Peyer's patch (tissue), 4 donors: ENCODE data around the gene SORCS1. TPM values are rescaled to one million over a fixed set of nuclear protein-coding genes. Genes with fewer than 3 reads are reported as not detected.

Source experiments
- DNase-seq, 3 donors: peaks; one replicate each; pipeline ENCODE4 v3.0.0-alpha.2; 2017 to 2019
- H3K27ac ChIP-seq, 4 donors: fragments of 200-600 bp; sonication (generic); one replicate each; pipeline ENCODE4 v1.5.1; 2016 to 2019
- H3K27me3 ChIP-seq, 2 donors: fragments of 200-600 bp; sonication (generic); one replicate each; pipeline ENCODE4 v1.5.1; 2019
- H3K36me3 ChIP-seq, 3 donors: fragments of 200-600 bp; sonication (generic); one replicate each; pipeline ENCODE4 v1.5.1; 2016 to 2019
- H3K4me1 ChIP-seq, 4 donors: fragments of 200-600 bp; sonication (generic); one replicate each; pipeline ENCODE4 v1.5.1; 2016 to 2019
- H3K4me3 ChIP-seq, 4 donors: fragments of 200-600 bp; sonication (generic); 1 replicate in 3 of 4; 2 replicates in 1 of 4; pipeline ENCODE4 v1.5.1; 2016 to 2019; ENCODE audit warnings: mild to moderate bottlenecking in 1 of 4
- H3K9me3 ChIP-seq, 4 donors: fragments of 200-600 bp; sonication (generic); one replicate each; pipeline ENCODE4 v1.5.1; 2016 to 2019; ENCODE audit warnings: mild to moderate bottlenecking in 1 of 4
- POLR2A ChIP-seq, 2 donors: fragments of 450-650 bp; IDR thresholded peaks; one replicate each; pipeline ENCODE4 v1.5.1; 2017; ENCODE audit warnings: antibody characterized with exemption in 2 of 2, mild to moderate bottlenecking in 2 of 2, moderate library complexity in 2 of 2
- total RNA-seq, 4 donors: library from RNA; depleted of rRNA; stranded (reverse); fragments of >200 nt; gene quantifications; one replicate each; pipeline ENCODE4 v1.1.0, GENCODE V29; 2016
- TF ChIP-seq, protein P1 (sequence below), 6 experiments: fragments of 450-650 bp in 4 of 6; fragments of 200-600 bp in 2 of 6; sonication (generic) in 1 of 6; IDR thresholded peaks; one replicate each; pipeline ENCODE4 v1.5.1; 2017 to 2019; ENCODE audit warnings: antibody characterized with exemption in 6 of 6, mild to moderate bottlenecking in 3 of 6, moderate library complexity in 1 of 6

The SORCS1 gene
- total RNA-seq, 4 donors from 2014 or later, result 0.53 to 5.9 (median 2.4) TPM

GRCh38 chr10:106958589-106959361 lies 205.7 kb downstream of the SORCS1 start:
- Histone ChIP-seq H3K4me1 (no peaks in the 10 kb centered on the region), H3K9me3 (no peaks in the 10 kb centered on the region), H3K4me3 (no peak overlapping the region), H3K36me3 (no peaks in the 10 kb centered on the region), H3K27ac (no peak overlapping the region), H3K27me3 (no peaks in the 10 kb centered on the region)
- no peak for DNase-seq
- TF ChIP-seq POLR2A (IDR thresholded peaks at IDR 0.05), result no peak
- TF ChIP-seq, protein P1, sequence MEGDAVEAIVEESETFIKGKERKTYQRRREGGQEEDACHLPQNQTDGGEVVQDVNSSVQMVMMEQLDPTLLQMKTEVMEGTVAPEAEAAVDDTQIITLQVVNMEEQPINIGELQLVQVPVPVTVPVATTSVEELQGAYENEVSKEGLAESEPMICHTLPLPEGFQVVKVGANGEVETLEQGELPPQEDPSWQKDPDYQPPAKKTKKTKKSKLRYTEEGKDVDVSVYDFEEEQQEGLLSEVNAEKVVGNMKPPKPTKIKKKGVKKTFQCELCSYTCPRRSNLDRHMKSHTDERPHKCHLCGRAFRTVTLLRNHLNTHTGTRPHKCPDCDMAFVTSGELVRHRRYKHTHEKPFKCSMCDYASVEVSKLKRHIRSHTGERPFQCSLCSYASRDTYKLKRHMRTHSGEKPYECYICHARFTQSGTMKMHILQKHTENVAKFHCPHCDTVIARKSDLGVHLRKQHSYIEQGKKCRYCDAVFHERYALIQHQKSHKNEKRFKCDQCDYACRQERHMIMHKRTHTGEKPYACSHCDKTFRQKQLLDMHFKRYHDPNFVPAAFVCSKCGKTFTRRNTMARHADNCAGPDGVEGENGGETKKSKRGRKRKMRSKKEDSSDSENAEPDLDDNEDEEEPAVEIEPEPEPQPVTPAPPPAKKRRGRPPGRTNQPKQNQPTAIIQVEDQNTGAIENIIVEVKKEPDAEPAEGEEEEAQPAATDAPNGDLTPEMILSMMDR (IDR thresholded peaks at IDR 0.05), result no peak

- Histone ChIP-seq H3K27me3 (no peaks in the 10 kb centered on the region), H3K36me3 (no peaks in the 10 kb centered on the region), H3K4me1 (no peaks in the 10 kb centered on the region), H3K4me3 (no peak overlapping the region), H3K27ac (peak overlapping the region in 2 of 4 donors; percentile 13 to 17), H3K9me3 (no peaks in the 10 kb centered on the region)
- no peak for DNase-seq
- TF ChIP-seq, protein P1 (IDR thresholded peaks at IDR 0.05), result no peak
- TF ChIP-seq POLR2A (IDR thresholded peaks at IDR 0.05), result no peak
These were observed 206.5 kb downstream of the SORCS1 start for GRCh38 chr10:106957823-106958588.

DNA sequence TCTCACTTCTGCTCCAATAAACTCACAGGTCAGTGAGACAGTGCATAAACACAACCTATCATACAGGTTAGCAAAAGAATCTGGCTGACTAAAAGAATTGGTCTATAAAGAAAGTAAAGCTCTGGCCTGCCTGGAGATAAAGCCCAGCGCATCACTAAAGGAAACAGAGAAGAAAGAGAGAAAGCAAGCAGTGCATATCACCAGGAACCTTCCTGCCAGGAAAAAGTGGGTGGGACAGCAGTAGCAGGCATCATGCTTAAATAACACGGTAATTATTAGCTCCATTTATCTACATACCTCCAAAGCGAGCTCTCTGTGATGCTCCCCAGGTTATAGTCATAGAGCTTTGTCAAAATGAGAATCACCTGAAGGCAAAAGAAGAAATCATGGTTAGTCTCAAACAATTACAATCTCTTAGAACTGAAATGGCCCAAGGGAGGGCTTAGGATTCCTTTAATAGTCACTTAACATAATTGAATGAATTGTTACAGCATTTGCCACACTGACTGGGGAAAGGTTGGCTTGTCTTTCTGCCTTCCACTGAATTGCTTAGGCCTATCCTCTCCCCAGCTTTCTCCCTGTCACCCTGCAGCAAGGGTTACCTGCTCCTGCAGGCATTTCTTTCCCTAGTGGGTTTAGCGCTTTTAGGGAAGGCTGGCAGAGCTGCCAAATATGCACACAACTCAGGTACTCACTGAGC lies 208.1 kb downstream of the SORCS1 start:
- TF ChIP-seq, protein P1 (IDR thresholded peaks at IDR 0.05), result no peak
- no peak for TF ChIP-seq POLR2A (IDR thresholded peaks at IDR 0.05)
- H3K27ac ChIP-seq, result no peak overlapping the region
- H3K36me3 ChIP-seq, result no peaks in the 10 kb centered on the region
- no peak overlapping the region for H3K4me3 ChIP-seq
- H3K4me1 ChIP-seq, result no peaks in the 10 kb centered on the region
- no peak for DNase-seq
- H3K9me3 ChIP-seq, result no peaks in the 10 kb centered on the region
- H3K27me3 ChIP-seq, result no peaks in the 10 kb centered on the region

DNA sequence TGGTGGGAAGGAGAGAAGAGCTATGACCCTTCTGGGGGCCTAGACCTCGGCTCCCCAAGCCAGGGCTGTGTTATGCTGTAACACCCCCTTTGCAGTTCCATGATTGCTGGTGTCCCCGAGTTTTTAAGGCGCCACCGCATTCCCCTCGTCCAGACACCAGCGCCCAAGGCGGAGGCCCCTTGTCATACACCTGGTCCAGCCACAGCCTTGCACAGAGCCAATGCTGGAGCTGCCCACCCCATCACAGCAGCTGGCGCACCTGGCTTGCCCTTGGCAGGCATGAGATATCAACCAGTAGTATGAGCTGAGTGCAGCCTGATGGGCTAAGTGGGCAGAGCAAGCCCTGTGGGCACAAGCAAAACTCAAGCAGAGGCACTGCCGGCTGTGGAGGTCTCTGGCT lies 209.4 kb downstream of the SORCS1 start:
- H3K4me3 ChIP-seq, result no peak overlapping the region
- H3K36me3 ChIP-seq, result no peaks in the 10 kb centered on the region
- DNase-seq, result no peak
- H3K27ac ChIP-seq, result no peak overlapping the region
- TF ChIP-seq POLR2A (IDR thresholded peaks at IDR 0.05), result no peak
- TF ChIP-seq, protein P1 (IDR thresholded peaks at IDR 0.05), result no peak
- no peaks in the 10 kb centered on the region for H3K27me3 ChIP-seq
- H3K9me3 ChIP-seq, result no peaks in the 10 kb centered on the region
- no peaks in the 10 kb centered on the region for H3K4me1 ChIP-seq

DNA sequence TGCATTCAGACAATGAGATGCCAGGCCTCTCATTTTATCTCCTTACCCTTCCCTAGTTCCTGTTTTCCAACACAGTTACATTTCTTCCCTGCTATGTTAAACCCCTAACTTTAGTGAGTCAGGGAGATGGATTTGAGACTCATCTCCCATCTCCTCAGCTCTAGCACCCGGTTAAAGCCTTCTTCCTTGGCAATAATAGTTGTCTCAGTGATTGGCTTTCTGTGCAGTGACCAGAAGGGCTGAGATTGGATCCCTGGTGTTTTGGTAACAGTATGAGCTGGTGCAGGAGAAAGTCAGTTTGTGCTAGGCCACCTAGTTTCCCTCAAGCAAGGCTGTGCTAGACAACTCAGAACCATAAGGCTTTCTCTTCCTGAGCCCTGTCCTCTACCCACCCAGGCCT lies 212.5 kb downstream of the SORCS1 start:
- DNase-seq, result no peak
- no peak for TF ChIP-seq POLR2A (IDR thresholded peaks at IDR 0.05)
- TF ChIP-seq, protein P1 (IDR thresholded peaks at IDR 0.05), result no peak
- H3K4me3 ChIP-seq, result no peak overlapping the region
- H3K36me3 ChIP-seq, result no peaks in the 10 kb centered on the region
- H3K9me3 ChIP-seq, result no peaks in the 10 kb centered on the region
- H3K27ac ChIP-seq, result no peak overlapping the region
- no peaks in the 10 kb centered on the region for H3K27me3 ChIP-seq
- no peaks in the 10 kb centered on the region for H3K4me1 ChIP-seq
